OCI-LY1 (cell line): ENCODE results near the gene PAFAH1B2.
"Not testable (repeated sequence)": the region's sequence is repeated elsewhere in the genome, so short reads cannot be mapped to it uniquely, and the experiment has no call there.

Experiments used
- H2AFZ ChIP-seq: fragments of 200-600 bp; sonication (generic), shearing (Covaris generic); 2 replicates; pipeline ENCODE4 v1.6.0; 2014; ENCODE audit warnings: antibody characterized with exemption, mild to moderate bottlenecking, low read length
- H3F3A ChIP-seq: fragments of 200-600 bp; sonication (generic), shearing (Covaris generic); 2 replicates; pipeline ENCODE4 v1.6.0; 2014; ENCODE audit warnings: mild to moderate bottlenecking, antibody characterized with exemption, low read length, moderate library complexity; ENCODE audit not compliant: insufficient read depth
- H3K27ac ChIP-seq: fragments of 200-600 bp; sonication (generic); 2 replicates; pipeline ENCODE4 v1.5.1; 2014; ENCODE audit warnings: low read length, mixed run types, mild to moderate bottlenecking, low read depth; ENCODE audit not compliant: poor library complexity, severe bottlenecking
- H3K27me3 ChIP-seq: fragments of 200-600 bp; sonication (generic); 2 replicates; pipeline ENCODE4 v1.6.0; 2014; ENCODE audit warnings: antibody characterized with exemption, mild to moderate bottlenecking, low read length, moderate library complexity; ENCODE audit not compliant: insufficient read depth
- H3K36me3 ChIP-seq: fragments of 200-600 bp; sonication (generic); 2 replicates; pipeline ENCODE4 v1.6.1; 2014; ENCODE audit warnings: mild to moderate bottlenecking, antibody characterized with exemption, low read length, moderate library complexity, mixed read lengths; ENCODE audit not compliant: insufficient read depth
- H3K4me1 ChIP-seq: fragments of 200-600 bp; sonication (generic); 2 replicates; pipeline ENCODE4 v1.5.1; 2014; ENCODE audit warnings: mild to moderate bottlenecking, low read length, moderate library complexity; ENCODE audit not compliant: insufficient read depth, severe bottlenecking
- H3K4me2 ChIP-seq: fragments of 200-600 bp; sonication (generic), shearing (Covaris generic); 2 replicates; pipeline ENCODE4 v1.6.1; 2014; ENCODE audit warnings: low read length
- H3K4me3 ChIP-seq: fragments of 200-600 bp; sonication (generic); 2 replicates; pipeline ENCODE4 v1.5.1; 2014; ENCODE audit warnings: low read length, low read depth, mild to moderate bottlenecking, mixed read lengths; ENCODE audit not compliant: poor library complexity, severe bottlenecking
- H3K79me2 ChIP-seq: fragments of 200-600 bp; shearing (Covaris generic); 2 replicates; pipeline ENCODE4 v1.6.1; 2016; ENCODE audit warnings: mixed run types, low read length, mixed read lengths; ENCODE audit not compliant: insufficient read depth
- H3K9ac ChIP-seq: fragments of 200-600 bp; sonication (generic), shearing (Covaris generic); 2 replicates; pipeline ENCODE4 v1.6.1; 2014; ENCODE audit warnings: mild to moderate bottlenecking, low read length, mixed read lengths
- H3K9me2 ChIP-seq: fragments of 200-600 bp; sonication (generic), shearing (Covaris generic); 2 replicates; pipeline ENCODE4 v1.6.1; 2014; ENCODE audit warnings: low read depth, mild to moderate bottlenecking, low read length, mixed read lengths
- H3K9me3 ChIP-seq: fragments of 200-600 bp; shearing (Covaris generic); 2 replicates; pipeline ENCODE4 v1.6.1; 2014; ENCODE audit warnings: low read length, mixed read lengths
- H4K20me1 ChIP-seq: fragments of 200-600 bp; sonication (generic), shearing (Covaris generic); 2 replicates; pipeline ENCODE4 v1.6.0; 2016; ENCODE audit warnings: mild to moderate bottlenecking, low read length; ENCODE audit not compliant: insufficient read depth
- EZH2 ChIP-seq: fragments of 200-600 bp; sonication (generic), shearing (Covaris generic); IDR thresholded peaks from 2 replicates; pipeline ENCODE4 v1.8.0; 2017; ENCODE audit warnings: borderline replicate concordance, mixed run types, mild to moderate bottlenecking, antibody characterized with exemption, low read length, moderate library complexity, mixed read lengths
- TF ChIP-seq, protein P1 (sequence below): fragments of 200-600 bp; sonication (generic), shearing (Covaris generic); IDR thresholded peaks from 2 replicates; pipeline ENCODE4 v1.5.1; 2017; ENCODE audit warnings: mild to moderate bottlenecking, antibody characterized with exemption, low read length, moderate library complexity, mixed read lengths

PAFAH1B2 gene

GRCh38 chr11:117204283-117205080 lies 60.4 kb downstream of the PAFAH1B2 start:
- Histone ChIP-seq H3K9ac (no peak overlapping the region), H3K27me3 (no peaks in the 10 kb centered on the region), H3K9me3 (no peaks in the 10 kb centered on the region), H3K4me3 (no peak overlapping the region), H3K4me2 (no peak overlapping the region), H3K79me2 (no peaks in the 10 kb centered on the region), H3F3A (no peaks in the 10 kb centered on the region), H3K9me2 (no peaks in the 10 kb centered on the region), H4K20me1 (no peaks in the 10 kb centered on the region), H3K27ac (no peak overlapping the region), H3K36me3 (no peaks in the 10 kb centered on the region), H3K4me1 (no peaks in the 10 kb centered on the region), H2AFZ (no peak overlapping the region)
- no peak for TF ChIP-seq EZH2
- TF ChIP-seq, protein P1, sequence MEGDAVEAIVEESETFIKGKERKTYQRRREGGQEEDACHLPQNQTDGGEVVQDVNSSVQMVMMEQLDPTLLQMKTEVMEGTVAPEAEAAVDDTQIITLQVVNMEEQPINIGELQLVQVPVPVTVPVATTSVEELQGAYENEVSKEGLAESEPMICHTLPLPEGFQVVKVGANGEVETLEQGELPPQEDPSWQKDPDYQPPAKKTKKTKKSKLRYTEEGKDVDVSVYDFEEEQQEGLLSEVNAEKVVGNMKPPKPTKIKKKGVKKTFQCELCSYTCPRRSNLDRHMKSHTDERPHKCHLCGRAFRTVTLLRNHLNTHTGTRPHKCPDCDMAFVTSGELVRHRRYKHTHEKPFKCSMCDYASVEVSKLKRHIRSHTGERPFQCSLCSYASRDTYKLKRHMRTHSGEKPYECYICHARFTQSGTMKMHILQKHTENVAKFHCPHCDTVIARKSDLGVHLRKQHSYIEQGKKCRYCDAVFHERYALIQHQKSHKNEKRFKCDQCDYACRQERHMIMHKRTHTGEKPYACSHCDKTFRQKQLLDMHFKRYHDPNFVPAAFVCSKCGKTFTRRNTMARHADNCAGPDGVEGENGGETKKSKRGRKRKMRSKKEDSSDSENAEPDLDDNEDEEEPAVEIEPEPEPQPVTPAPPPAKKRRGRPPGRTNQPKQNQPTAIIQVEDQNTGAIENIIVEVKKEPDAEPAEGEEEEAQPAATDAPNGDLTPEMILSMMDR, result no peak

- Histone ChIP-seq H3K79me2 (no peaks in the 10 kb centered on the region), H3K9ac (no peak overlapping the region), H3F3A (no peaks in the 10 kb centered on the region), H3K36me3 (0 out of 2 replicates have a peak, but pooled peaks cover 3% of the 10 kb centered on the region), H3K9me3 (no peaks in the 10 kb centered on the region), H3K4me3 (no peak overlapping the region), H2AFZ (no peak overlapping the region), H3K27ac (no peak overlapping the region), H3K4me2 (no peak overlapping the region), H3K9me2 (no peaks in the 10 kb centered on the region), H4K20me1 (no peaks in the 10 kb centered on the region), H3K27me3 (no peaks in the 10 kb centered on the region), H3K4me1 (no peaks in the 10 kb centered on the region)
- no peak for TF ChIP-seq EZH2
- TF ChIP-seq, protein P1, result no peak
Observed at GRCh38 chr11:117205211-117205818, 61.2 kb downstream of the PAFAH1B2 start.

DNA sequence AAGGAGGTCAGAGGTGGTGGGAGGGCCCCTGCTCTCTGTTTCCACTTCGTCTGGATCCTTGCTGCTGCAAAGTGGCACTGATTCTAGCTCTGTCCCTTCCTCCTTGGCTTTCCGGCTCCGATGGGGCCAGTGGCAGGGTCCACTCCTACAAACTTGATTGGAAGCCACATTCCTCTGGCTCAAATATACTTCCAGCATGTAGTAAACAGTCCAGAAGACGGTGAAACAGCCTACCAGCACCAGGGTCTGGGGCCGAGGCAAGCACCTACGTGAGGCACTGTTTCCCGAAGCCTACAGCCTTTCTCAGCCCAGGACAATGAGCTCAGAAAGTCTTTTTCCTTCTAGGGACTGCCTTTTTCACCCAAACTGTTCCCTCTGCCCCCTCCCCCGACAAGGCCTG lies 62.0 kb downstream of the PAFAH1B2 start:
- not testable (repeated sequence) for H2AFZ ChIP-seq, H3K9me3 ChIP-seq, H3K4me2 ChIP-seq, H3K4me3 ChIP-seq, H4K20me1 ChIP-seq, H3K27me3 ChIP-seq, H3K4me1 ChIP-seq, H3K79me2 ChIP-seq, H3K27ac ChIP-seq, H3F3A ChIP-seq, H3K36me3 ChIP-seq, H3K9me2 ChIP-seq, H3K9ac ChIP-seq

DNA sequence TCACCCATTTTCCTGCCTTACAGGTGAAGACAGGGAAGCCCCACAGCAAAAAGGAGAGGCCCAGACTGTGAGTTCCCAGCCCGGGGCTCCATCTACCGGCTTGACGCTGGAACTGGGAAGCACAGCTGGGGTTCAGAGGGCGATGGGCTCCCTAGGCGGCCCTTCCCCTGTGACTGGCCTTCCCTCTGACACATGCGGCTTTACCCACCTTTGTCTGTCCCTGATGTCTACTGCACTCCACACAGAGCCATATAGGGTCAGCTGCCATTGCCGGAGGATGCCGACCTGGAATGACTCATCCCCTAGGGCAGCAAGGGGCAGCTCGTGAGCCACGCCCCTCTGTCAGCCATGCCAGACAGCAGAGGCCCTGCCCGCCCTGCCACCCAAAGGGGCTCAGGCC lies 62.8 kb downstream of the PAFAH1B2 start:
- H3K4me2 ChIP-seq, H3K27me3 ChIP-seq, H3F3A ChIP-seq, H3K27ac ChIP-seq, H3K4me1 ChIP-seq, H2AFZ ChIP-seq, H4K20me1 ChIP-seq, H3K9me3 ChIP-seq, H3K79me2 ChIP-seq, H3K36me3 ChIP-seq, H3K9me2 ChIP-seq, H3K4me3 ChIP-seq, H3K9ac ChIP-seq: not testable (repeated sequence)

DNA sequence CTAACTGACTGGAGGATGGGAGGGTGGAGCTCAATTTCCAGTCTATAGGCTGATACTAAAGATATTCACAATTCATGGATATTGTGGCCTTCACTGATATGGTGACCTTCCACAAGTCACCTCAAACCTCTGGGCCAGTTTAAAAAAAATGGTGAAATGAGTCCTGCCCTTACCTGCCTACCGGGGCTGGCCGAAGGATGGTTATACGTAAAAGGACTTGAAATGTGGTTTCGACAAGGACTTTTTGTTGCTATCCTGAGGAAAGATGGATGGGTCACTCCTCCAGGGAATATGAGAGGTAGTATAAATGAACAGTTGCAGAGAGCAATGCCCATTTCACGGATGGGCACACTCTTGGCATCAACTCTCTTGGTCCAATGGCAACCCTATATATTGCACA lies 63.4 kb downstream of the PAFAH1B2 start:
- H3F3A ChIP-seq, H3K4me3 ChIP-seq, H3K36me3 ChIP-seq: not testable (repeated sequence)

DNA sequence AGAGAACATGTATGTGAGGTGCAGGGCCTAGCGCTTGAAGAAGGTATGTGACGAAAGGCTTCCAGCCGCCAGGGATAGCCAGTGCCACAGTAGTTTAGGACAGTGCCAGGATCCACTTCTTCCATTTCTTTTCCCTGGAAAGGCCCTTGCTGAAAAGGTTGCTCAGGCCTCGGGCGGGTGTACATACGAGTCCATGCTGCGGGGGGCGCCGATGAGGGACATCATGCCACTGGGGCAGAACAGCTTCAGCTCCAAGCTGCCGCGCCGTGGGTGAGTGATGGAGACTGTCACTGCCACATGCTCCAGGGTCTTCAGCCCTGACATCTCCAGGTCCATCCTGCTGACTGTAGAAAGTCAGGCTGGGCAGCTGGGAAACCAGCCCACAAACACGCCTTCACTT lies 64.6 kb downstream of the PAFAH1B2 start:
- not testable (repeated sequence) for H3K79me2 ChIP-seq, H3K27me3 ChIP-seq, H3K4me1 ChIP-seq, H3K27ac ChIP-seq, H3F3A ChIP-seq, H4K20me1 ChIP-seq, H3K9ac ChIP-seq, H3K9me3 ChIP-seq, H3K4me3 ChIP-seq, H3K4me2 ChIP-seq, H3K9me2 ChIP-seq, H2AFZ ChIP-seq
- H3K36me3 ChIP-seq, result peaks cover 13% of the 10 kb centered on the region; the same call in 1 of the 2 replicates

More for the DNA sequence above, 63.4 kb downstream of the PAFAH1B2 start:
- H3K9me3 ChIP-seq, H2AFZ ChIP-seq, H3K4me2 ChIP-seq, H3K27ac ChIP-seq, H4K20me1 ChIP-seq, H3K4me1 ChIP-seq, H3K9ac ChIP-seq, H3K79me2 ChIP-seq, H3K9me2 ChIP-seq, H3K27me3 ChIP-seq: not testable (repeated sequence)
